RWPE2 (cell line): ENCODE results near the gene DAZAP1.

ENCODE experiments used
- ATAC-seq: fragments of 200-7000 bp; cut with Tn5 transposase; 3 replicates; pipeline ENCODE4 v1.9.1; 2021; ENCODE audit warnings: low read depth
- DNase-seq: peaks from one replicate; pipeline ENCODE4 v3.0.0-alpha.2; 2020; ENCODE audit warnings: low spot score
- H3K27ac ChIP-seq: fragments of 450-650 bp; 2 replicates; pipeline ENCODE4 v1.5.1; 2017; ENCODE audit warnings: mild to moderate bottlenecking; ENCODE audit not compliant: poor library complexity, severe bottlenecking
- H3K27me3 ChIP-seq: fragments of 250-450 bp; sonication (Bioruptor Pico); 2 replicates; pipeline ENCODE4 v1.5.1; 2021; ENCODE audit warnings: mild to moderate bottlenecking, moderate library complexity; ENCODE audit not compliant: insufficient read depth, poor library complexity, severe bottlenecking
- H3K36me3 ChIP-seq: fragments of 250-450 bp; sonication (Bioruptor Pico); 2 replicates; pipeline ENCODE4 v1.5.1; 2020; ENCODE audit warnings: low read depth, mild to moderate bottlenecking, moderate library complexity
- H3K4me1 ChIP-seq: fragments of 250-450 bp; sonication (Bioruptor Pico); 2 replicates; pipeline ENCODE4 v1.5.1; 2021; ENCODE audit warnings: mild to moderate bottlenecking, moderate library complexity; ENCODE audit not compliant: insufficient read depth, poor library complexity, severe bottlenecking
- H3K4me3 ChIP-seq: fragments of 250-450 bp; sonication (Bioruptor Pico); 2 replicates; pipeline ENCODE4 v1.5.1; 2021; ENCODE audit warnings: mild to moderate bottlenecking, moderate library complexity; ENCODE audit not compliant: severe bottlenecking
- H3K9me3 ChIP-seq: fragments of 250-450 bp; sonication (Bioruptor Pico); 2 replicates; pipeline ENCODE4 v1.5.1; 2021; ENCODE audit warnings: mild to moderate bottlenecking, moderate library complexity; ENCODE audit not compliant: severe bottlenecking
- CTCF ChIP-seq: fragments of 450-650 bp; IDR thresholded peaks from one replicate; pipeline ENCODE4 v1.5.1; 2017; ENCODE audit warnings: mild to moderate bottlenecking, moderate library complexity; ENCODE audit not compliant: poor library complexity, severe bottlenecking

DAZAP1 gene

GRCh38 chr19:1481893-1482360 lies 74.5 kb downstream of the DAZAP1 start:
- no peak overlapping the region for H3K27ac ChIP-seq
- DNase-seq: no peak
- no peak overlapping the region for H3K4me3 ChIP-seq
- H3K9me3 ChIP-seq: no peaks in the 10 kb centered on the region
- no peaks in the 10 kb centered on the region for H3K27me3 ChIP-seq
- no peak for ATAC-seq
- peaks cover 10% of the 10 kb centered on the region for H3K36me3 ChIP-seq
- H3K4me1 ChIP-seq: no peaks in the 10 kb centered on the region
- no peak for TF ChIP-seq CTCF

- TF ChIP-seq CTCF: no peak
- H3K27ac ChIP-seq: no peak overlapping the region
- H3K4me1 ChIP-seq: no peaks in the 10 kb centered on the region
- ATAC-seq (no peak), DNase-seq (no peak)
- no peaks in the 10 kb centered on the region for H3K9me3 ChIP-seq
- no peaks in the 10 kb centered on the region for H3K27me3 ChIP-seq
- H3K36me3 ChIP-seq: peaks cover 4% of the 10 kb centered on the region; the same call in 1 of the 2 replicates
- H3K4me3 ChIP-seq: no peak overlapping the region
Observed at GRCh38 chr19:1482361-1483130, 75.2 kb downstream of the DAZAP1 start.

GRCh38 chr19:1483131-1483978 lies 76.0 kb downstream of the DAZAP1 start:
- Histone ChIP-seq H3K27me3 (no peaks in the 10 kb centered on the region), H3K4me3 (no peak overlapping the region)
- DNase-seq: no peak

GRCh38 chr19:1483979-1484428 lies 76.6 kb downstream of the DAZAP1 start:
- Histone ChIP-seq H3K4me1 (no peaks in the 10 kb centered on the region), H3K36me3 (no peaks in the 10 kb centered on the region), H3K4me3 (no peak overlapping the region), H3K27me3 (no peaks in the 10 kb centered on the region), H3K27ac (no peak overlapping the region), H3K9me3 (no peaks in the 10 kb centered on the region)
- DNase-seq (no peak), ATAC-seq (no peak)
- no peak for TF ChIP-seq CTCF

More at GRCh38 chr19:1483131-1483978, 76.0 kb downstream of the DAZAP1 start:
- H3K36me3 ChIP-seq: no peaks in the 10 kb centered on the region
- no peaks in the 10 kb centered on the region for H3K4me1 ChIP-seq
- TF ChIP-seq CTCF: no peak
- no peak overlapping the region for H3K27ac ChIP-seq
- no peaks in the 10 kb centered on the region for H3K9me3 ChIP-seq
- ATAC-seq: no peak
